ENCODE measurements around the gene CXCL11.

The CXCL11 gene

GRCh38 chr4:76078033-76078613, 42.3 kb upstream of the CXCL11 start:
- Histone ChIP-seq H3K36me3 (ENCODE audit: control insufficient read depth, low read length) (no peaks in the 10 kb centered on the region), H3F3A (ENCODE audit: control insufficient read depth, insufficient read depth) (no peaks in the 10 kb centered on the region), H4K20me1 (ENCODE audit: control insufficient read depth, insufficient read depth, low read depth, low read length) (no peaks in the 10 kb centered on the region), H3K27ac (ENCODE audit: low read depth, low read length) (no peak overlapping the region), H3K4me3 (ENCODE audit: low read length) (no peak overlapping the region), H3K27me3 (ENCODE audit: control insufficient read depth, low read length) (peaks cover 3% of the 10 kb centered on the region; the same call in 1 of the 2 replicates), H3K4me1 (ENCODE audit: control insufficient read depth, low read length) (no peaks in the 10 kb centered on the region), H3K79me2 (ENCODE audit: control insufficient read depth, low read length) (no peaks in the 10 kb centered on the region), H3K9me2 (replicated peaks; ENCODE audit: control insufficient read depth, low read length) (no peaks in the 10 kb centered on the region), H3K9me3 (ENCODE audit: control insufficient read depth, insufficient read depth, low read length) (no peaks in the 10 kb centered on the region), H3K4me2 (ENCODE audit: low read length) (no peak overlapping the region)
- TF ChIP-seq EZH2phosphoT487 (IDR thresholded peaks at IDR 0.05; ENCODE audit: borderline replicate concordance, low read length), result no peak
- no peak for TF ChIP-seq CTCF (IDR thresholded peaks at IDR 0.05; ENCODE audit: low read depth, low read length, poor library complexity, severe bottlenecking)

GRCh38 chr4:76074993-76075600, 39.2 kb upstream of the CXCL11 start:
- TF ChIP-seq CTCF (IDR thresholded peaks at IDR 0.05; ENCODE audit: low read depth, low read length, poor library complexity, severe bottlenecking) (no peak), EZH2phosphoT487 (IDR thresholded peaks at IDR 0.05; ENCODE audit: borderline replicate concordance, low read length) (no peak)
- Histone ChIP-seq H3K4me2 (ENCODE audit: low read length) (no peak overlapping the region), H3K27ac (ENCODE audit: low read depth, low read length) (no peak overlapping the region)

GRCh38 chr4:76074468-76074867, 38.6 kb upstream of the CXCL11 start, which contains the start of gene ART3:
Gene ART3, plus strand, starts transcription at chr4:76074709. Its CDS starts 1,181 bp downstream, at chr4:76075890.
- no peaks in the 10 kb centered on the region for H3K4me1 ChIP-seq (ENCODE audit: control insufficient read depth, low read length)
- no peaks in the 10 kb centered on the region for H3K9me2 ChIP-seq (replicated peaks; ENCODE audit: control insufficient read depth, low read length)
- no peak within 1 kb of the TSS for H3K4me3 ChIP-seq (ENCODE audit: low read length)
- H3K79me2 ChIP-seq (ENCODE audit: control insufficient read depth, low read length), result no peaks in the 10 kb centered on the region
- no peak within 1 kb of the TSS for H3K27ac ChIP-seq (ENCODE audit: low read depth, low read length)
- H3K4me2 ChIP-seq (ENCODE audit: low read length), result no peak within 1 kb of the TSS
- no peaks in the 10 kb centered on the region for H3K36me3 ChIP-seq (ENCODE audit: control insufficient read depth, low read length)
- no peaks in the 10 kb centered on the region for H3K27me3 ChIP-seq (ENCODE audit: control insufficient read depth, low read length)
- no peaks in the 10 kb centered on the region for H3K9me3 ChIP-seq (ENCODE audit: control insufficient read depth, insufficient read depth, low read length)
- H4K20me1 ChIP-seq (ENCODE audit: control insufficient read depth, insufficient read depth, low read depth, low read length), result no peaks in the 10 kb centered on the region
- TF ChIP-seq CTCF (IDR thresholded peaks at IDR 0.05; ENCODE audit: low read depth, low read length, poor library complexity, severe bottlenecking), result no peak
- TF ChIP-seq EZH2phosphoT487 (IDR thresholded peaks at IDR 0.05; ENCODE audit: borderline replicate concordance, low read length), result no peak
- H3F3A ChIP-seq (ENCODE audit: control insufficient read depth, insufficient read depth), result no peaks in the 10 kb centered on the region

More at GRCh38 chr4:76074993-76075600, 39.2 kb upstream of the CXCL11 start:
- Histone ChIP-seq H3K9me2 (replicated peaks; ENCODE audit: control insufficient read depth, low read length) (no peaks in the 10 kb centered on the region), H4K20me1 (ENCODE audit: control insufficient read depth, insufficient read depth, low read depth, low read length) (no peaks in the 10 kb centered on the region), H3F3A (ENCODE audit: control insufficient read depth, insufficient read depth) (no peaks in the 10 kb centered on the region), H3K4me1 (ENCODE audit: control insufficient read depth, low read length) (no peaks in the 10 kb centered on the region), H3K36me3 (ENCODE audit: control insufficient read depth, low read length) (no peaks in the 10 kb centered on the region), H3K27me3 (ENCODE audit: control insufficient read depth, low read length) (no peaks in the 10 kb centered on the region), H3K9me3 (ENCODE audit: control insufficient read depth, insufficient read depth, low read length) (no peaks in the 10 kb centered on the region), H3K79me2 (ENCODE audit: control insufficient read depth, low read length) (no peaks in the 10 kb centered on the region), H3K4me3 (ENCODE audit: low read length) (no peak overlapping the region)
